Measurements from ENCODE around the gene NEK2.
"Not testable (repeated sequence)": the region's sequence is repeated elsewhere in the genome, so short reads cannot be mapped to it uniquely, and the experiment has no call there.

The NEK2 gene

DNA sequence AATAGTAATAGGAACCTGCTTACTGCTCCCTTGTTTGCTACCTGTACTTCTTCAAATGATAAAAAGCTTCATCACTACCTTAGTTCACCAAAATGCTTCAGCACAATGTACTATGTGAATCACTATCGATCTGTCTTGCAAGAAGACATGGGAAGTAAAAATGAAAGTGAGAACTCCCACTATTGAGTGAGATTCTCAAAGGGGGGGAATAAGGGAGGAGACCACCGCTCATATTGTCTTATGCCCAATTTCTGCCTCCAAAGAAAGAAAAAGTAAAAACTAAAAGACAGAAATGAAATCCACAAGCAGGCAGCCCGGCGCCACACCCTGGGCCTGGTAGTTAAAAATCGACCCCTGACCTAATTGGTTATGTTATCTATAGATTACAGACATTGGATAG, 18.5 kb upstream of the NEK2 start:
- DNase-seq: not testable (repeated sequence)

DNA sequence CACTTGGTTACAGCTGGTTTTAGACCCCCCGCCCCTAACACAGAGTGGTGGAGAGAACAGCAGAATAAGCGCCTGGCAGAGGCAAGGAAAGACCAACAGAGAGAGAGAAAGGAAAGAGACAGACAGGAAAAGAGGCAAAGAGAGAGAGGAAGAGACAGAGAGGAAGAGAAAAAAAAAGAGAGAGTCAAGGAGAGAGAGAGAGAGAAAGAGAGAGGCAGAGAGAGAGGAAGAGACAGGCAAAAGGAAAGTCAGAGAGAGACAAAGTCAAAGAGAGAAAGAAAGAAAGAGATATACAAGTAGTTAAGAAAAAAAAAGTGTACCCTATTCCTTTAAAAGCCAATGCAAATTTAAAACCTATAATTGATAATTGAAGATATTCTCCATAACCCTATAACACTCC, 13.0 kb upstream of the NEK2 start:
- DNase-seq: no peak

DNA sequence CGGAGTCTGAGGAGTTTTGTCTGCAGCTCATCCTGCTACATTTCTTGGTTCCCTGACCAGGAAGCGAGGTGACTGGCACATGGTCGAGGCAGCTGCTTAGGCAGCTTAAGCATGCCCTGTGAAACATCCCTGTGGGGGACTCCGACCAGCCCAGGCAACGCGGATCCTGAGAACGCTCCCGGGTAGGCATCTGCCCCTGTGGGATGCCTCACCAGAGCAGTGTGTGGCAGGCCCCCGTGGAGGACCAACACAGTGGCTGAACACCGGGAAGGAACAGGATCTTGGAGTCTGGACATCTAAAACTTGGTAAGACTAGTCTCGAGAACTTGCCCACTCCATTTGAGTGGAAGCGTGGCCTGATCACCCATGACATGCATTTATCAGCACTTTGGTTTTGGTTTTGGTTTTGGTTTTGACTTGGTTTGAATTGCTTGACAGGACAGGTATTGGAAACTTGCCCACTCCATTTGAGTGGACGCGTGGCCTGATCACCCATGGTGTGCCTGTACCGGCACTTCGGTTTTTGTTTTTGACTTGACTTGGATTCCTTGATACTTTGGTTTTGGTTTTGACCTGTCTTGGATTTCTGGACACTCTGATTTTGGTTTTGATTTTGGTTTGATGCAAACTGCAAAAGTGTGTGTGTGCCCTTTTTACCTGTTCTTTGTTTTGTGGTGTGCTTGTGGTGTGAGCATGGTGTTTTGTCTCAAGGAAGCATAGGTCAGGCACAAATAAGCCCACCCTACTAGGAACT, 12.2 kb upstream of the NEK2 start:
- DNase-seq: no peak

DNA sequence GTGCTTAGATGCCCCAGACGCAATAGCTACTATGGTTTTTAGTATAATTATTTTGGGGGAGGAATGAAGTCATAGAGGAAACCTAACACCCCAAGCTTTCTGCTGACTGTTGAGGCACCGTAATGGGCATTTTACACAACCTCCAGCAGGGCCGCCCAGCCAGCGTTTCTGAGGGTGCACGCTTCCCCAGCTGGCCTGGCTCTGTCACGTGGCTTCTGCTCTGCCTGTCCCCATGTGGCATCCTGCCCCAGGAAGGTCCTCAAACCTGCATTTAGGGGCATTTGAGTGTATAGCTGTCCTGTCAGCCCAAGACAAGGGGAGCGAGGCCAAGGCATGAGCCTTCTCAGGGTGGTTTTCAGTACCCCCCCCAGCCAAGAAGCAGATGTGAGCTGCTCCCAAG, 10.4 kb upstream of the NEK2 start:
- no peak for DNase-seq

DNA sequence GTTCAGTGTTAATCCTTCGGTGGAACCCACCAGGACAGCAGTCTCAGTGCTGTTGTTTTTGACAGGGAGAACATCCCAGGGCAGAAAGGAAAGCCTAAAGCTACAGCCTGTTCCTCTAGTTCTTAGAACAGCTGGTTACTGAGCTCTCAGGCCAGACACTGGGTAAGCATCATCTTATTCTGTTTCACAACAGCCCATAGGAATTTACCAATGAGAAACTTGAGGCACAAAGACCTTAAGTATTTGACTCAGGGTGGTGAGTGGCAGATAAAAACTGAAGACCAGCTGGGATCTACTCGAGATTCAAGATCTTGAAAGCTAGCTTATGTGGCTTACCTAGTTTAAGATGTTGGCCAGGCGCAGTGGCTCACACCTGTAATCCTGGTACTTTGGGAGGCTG, 9.4 kb upstream of the NEK2 start:
- no peak for DNase-seq

DNA sequence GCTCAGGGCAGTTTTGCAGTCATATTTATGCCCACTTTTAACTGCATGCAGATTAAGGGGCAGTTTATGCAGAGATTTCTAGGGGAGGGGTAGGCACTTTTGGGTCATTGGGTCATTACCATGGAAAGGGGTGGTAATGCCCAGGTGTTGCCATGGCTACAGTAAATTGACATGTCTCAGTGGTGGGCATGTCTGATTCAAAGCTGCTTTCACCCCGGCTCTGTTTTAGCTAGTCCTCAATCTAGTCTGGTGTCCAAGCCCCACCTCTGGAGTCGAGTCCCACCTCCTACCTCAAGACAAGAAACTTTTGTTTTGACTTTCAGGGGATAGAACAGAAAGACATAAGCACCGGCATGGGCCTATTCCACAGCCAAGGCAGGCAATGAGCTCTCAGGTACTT, 8.9 kb upstream of the NEK2 start:
- no peak for DNase-seq

DNA sequence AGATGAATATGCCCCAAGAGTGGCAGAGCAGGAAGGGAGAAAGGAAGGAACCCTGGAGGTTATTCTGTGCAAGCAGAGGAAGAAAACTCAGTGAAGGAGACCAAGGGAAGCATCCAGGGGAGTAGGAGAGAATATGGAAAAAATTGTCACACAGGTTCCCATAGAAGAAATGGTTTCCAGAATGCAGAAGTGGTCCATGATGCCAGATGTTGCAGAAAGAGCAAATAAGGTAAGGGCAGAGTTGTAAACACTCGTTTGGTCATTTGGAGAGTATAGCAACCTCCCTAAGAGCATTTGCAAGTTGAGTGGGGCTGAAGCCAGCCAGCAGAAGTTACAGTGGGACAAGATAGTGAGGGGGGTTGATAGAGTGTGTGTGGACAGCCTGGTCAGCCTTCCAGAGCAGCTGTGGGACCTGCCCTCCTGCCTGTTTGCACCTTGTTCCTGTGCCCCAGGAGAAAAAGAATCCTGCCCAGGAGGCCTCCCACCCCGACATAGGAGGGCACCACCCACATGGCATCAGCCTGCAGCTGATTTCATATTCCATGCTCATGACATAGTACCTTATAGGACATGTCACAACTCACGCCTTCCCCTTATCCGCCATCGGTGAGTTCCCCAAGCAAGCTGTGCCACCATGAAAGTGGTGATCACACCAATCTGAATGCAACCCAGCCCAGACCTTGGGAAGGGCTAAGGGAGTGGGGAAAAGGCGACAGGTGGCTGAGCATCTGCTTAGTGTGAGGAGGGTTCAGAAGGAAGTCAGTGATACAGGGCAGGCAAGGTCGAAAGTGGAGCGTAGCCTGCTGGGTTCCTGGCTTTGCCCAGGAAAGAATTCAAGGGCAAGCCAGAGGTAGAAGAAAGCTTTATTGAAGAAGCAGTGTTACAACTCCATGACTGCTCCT, 8.2 kb upstream of the NEK2 start:
- DNase-seq: no peak

DNA sequence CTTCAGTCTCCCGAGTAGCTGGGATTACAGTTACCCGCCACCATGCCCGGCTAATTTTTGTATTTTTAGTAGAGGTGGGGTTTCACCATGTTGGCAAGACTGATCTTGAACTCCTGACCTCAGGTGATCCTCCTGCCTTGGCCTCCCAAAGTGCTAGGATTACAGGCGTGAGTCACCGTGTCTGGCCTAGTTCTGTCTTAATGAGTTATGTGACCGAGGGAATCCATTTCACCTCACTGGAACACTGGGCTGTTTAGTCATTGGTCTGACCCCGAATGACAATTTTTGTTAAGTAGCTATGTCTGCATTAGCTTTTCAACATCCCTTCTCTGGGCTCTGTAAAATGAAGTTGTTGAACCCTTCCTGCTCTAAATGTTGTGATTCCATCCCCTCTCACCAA, 6.8 kb upstream of the NEK2 start:
- not testable (repeated sequence) for DNase-seq

DNA sequence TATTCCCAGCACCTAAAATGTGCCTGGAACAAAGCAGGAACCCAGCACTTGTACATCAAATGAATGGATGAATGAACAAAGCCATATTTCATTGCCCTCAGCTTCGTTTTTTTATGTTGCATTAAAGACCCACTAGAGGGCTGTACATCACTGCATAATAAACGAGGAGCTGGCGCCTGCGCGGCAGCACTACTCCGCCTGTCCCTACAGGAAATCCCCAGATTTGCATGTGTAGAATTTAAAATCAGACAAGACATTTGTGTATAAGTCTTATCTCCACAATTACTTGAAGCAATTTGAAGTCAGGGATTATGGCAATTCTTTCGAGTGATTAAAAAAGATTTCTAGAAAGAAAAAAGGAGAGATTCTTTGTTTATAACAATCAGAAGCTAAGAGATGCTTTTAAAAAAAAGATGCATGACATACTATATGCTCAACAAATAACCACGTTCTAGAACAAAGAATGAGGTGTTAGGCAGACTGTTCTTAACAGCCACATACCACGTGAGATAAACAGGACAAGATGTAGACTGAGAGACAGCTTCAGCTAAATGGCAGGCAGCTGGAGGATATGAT, 5.4 kb upstream of the NEK2 start:
- peak; percentile 89 for DNase-seq

DNA sequence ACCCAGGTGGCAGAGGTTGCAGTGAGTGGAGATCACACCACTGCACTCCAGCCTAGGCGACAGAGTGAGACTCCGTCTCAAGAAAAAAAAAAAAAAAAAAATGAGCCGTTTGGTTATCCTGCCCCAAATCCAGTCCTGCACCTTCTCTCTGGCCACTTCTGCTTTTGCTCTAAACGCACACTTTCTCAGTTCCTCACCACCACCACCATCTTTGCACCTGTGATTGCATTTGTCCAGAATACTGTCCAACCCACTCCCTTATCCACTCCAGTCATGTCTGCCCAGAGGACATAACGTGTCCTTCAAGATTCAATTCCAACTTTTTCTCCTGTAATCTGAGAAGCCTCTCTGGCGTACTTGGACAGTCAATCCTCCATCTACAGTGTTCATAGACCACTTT, 2.2 kb upstream of the NEK2 start:
- no peak for DNase-seq

DNA sequence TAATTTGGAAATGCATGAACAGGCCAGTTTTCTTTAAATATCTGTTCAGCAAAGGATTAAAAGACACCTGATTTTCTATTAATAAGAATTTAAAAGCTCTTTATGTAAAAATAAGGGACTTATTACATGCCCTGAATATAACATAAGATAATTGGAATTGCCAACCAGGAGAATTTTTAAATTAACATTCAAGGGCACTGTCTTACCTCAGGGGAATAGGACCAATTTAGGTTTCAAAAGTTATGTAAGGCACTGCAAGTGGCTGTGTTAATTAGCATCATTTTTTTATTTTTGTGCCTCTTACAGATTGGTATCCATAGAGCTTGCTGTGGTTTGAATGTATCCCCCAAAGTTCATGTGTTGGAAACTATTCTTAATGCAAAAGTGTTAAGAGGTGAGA, 1.3 kb upstream of the NEK2 start:
- DNase-seq: no peak

DNA sequence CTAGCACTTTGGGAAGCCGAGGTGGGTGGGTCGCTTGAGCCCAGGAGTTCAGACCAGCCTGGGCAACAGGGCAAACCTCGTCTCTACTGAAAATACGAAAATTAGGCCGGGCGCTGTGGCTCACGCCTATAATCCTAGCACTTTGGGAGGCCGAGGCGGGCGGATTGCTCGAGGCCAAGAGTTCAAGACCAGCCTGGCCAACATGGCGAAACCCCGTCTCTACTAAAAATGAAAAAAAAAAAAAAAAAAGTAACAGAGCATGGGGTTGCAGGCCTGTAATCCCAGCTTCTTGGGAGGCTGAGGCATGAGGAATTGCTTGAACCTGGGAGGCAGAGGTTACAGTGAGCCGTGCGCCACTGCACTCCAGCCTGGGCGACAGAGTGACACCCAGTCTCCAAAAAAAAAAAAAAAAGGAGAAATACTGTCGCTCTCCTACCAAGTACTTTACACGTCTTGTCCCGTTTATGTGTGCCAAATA, 724 bp upstream of the NEK2 start:
- DNase-seq: no peak

DNA sequence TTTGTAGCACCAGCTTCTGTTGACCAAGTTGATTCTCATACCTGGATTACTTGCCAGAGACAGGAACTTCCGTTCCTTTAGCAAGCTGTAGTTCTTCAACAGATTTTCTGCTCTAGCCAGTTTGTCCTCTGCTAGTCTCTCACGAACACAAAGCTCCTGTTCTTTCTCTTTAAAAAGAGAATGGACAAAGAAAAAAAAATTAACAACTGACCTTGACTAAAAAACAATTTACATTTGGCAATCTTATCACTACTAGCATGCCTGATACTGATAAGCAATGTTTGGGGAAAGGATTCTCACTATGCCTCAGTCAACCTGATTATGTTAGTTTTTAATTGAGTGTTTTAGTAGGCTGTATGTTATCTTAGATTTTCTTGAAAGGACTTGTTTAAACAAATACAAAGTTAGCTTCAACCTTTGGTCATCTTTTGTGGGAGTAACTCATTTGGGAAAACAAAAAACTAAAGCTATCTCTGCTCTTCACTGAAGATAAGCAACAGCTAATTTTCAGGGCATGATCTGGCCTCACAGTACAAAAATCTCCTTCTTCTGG, 8.3 kb downstream of the NEK2 start:
- DNase-seq: no peak

DNA sequence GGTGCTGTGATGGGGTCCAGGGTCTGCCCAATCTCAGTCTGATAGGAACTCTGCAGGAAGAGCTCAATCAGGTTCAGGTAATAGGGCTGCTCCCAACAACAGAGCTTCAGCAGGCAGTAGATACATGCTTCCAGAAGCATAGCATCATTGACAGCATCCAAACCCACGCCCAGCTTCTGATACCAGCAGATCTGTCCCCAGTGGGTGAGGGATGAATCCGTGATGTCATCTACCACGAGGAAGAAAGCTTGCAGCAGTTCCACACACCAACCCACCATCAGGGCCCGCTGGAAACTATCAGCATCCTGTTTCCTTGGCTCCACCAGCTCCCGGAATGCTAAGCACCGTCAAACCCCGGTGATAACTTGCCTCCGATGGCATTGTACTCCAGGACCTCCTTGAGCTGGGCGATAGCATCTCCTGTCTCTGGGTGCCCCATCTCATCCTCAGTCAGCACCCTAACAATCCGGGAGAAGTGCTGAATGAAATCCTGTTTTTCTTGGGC, 14.7 kb downstream of the NEK2 start:
- no peak for DNase-seq

DNA sequence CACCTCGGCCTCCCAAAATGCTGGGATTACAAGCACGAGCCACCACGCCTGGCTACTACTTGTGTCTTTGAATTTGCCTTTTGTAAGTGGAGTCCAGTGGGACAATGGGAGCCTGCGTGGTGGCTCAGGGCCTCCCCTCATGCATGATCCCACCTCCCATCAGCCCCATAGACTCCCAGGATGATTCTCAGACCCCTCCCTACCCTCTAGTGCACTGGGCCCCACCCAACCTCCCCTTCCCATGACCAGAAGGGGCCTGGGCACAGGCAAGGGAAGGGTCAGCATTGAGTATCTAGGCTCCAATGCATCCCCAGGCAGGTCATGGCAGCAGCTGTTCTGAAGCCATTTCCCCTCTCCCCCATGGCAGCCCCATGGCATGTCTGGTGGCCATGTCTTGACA, 18.7 kb downstream of the NEK2 start:
- no peak for DNase-seq

DNA sequence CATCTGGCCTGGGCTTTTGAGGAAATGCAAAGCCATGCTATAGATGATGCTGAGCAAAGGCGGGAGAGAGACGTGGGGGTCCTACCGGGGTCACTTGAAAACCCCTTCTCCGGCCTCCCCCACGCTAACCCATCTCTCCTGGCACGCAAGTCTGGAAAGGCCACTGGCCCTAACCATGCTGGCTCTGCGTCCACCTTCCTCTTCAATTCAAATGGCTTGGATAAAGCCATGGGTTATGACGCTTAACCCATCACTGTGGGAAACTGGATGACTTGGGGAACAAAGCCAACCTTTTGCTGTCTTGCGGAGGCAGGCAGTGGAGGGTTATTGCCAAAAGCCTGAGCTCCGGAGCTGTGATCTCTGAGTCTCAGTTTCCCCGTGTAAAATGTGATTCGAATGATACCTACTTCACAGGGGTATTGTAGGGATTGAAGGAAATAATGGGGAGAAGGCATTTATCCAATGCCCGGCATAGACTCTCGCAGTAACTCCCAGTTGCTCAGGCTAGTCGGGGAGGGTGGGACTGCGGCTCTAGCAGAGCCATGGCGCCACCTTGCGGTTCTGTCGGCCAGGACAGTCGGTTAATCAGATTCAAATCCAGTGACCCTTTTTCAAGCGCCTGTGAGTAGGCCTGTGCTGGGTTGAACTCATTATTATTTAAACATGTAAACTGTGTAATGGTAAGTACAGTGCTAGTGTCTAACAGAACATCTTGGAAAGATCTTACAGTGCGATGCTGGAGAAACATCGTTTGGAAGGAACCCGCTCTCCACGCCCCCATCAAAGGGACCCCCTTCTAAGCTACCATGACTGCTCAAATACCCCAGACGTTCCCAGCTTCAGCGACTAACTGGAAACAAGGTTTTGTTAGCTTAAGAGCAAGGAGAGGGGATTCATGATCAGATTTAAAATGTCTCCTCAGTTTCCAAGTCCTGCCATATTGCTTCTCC, 20.3 kb downstream of the NEK2 start:
- DNase-seq: peak; percentile 79

DNA sequence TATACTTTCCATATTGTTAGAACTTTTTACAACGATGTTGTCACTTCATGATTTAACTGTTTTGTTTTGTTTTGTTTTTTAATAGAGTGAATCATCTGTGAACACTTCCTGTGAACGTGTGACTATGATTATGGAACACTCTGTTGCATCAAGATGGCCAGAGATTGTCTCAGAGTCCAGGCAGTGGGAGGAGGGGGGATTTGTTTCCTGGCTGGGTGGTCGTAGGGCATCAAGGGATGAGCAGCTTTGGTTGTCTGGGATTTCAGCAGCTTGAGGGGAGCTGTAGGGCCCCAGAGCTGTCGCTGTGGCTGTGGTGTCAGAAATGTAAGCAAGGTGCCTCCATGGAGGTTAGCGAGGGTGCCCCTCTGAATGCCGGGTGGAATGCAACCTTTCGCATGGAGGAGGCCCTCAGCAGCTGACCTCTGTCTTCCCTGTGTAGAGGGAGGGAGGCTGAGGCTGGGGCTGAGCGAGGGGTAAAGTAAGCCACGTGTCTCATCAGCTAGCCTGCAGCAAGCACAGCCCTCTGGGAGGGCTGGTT, 21.4 kb downstream of the NEK2 start:
- DNase-seq: no peak

DNA sequence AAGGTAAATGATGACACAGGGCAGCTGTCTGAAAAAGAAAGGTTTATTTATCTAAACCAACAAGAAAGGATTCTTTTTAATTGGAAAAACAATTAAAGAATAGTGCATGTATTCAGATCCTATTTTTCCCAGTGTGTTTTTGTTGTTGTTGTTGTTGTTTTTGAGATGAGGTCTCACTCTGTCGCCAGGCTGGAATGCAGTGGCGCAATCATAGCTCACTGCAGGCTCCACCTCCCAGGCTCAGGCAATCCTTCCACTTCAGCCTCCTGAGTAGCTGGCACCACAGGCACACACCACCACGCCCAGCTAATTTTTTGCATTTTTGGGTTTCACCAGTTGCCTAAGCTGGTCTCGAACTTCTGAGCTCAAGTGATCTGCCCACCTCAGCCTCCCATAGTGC, 22.1 kb downstream of the NEK2 start:
- no peak for DNase-seq

DNA sequence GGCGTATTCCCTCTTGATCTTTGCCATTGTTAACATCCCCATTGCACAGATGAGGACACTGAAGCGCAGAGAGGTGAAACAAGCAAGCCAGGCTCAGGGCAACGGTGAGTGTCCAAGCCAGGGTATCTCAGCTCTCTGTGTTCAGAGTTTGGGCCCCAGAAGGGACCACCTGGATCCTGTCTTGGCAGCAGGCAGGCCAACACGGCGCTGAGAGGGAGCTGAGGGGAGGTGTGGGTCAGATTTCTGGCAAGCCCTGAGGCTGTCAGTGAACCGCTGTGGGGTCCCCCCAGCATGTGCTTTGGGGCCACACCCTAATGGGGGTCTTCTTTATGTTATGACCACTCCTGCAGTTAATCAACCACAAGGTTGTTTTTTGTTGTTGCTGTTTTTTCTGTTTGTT, 23.1 kb downstream of the NEK2 start:
- no peak for DNase-seq

DNA sequence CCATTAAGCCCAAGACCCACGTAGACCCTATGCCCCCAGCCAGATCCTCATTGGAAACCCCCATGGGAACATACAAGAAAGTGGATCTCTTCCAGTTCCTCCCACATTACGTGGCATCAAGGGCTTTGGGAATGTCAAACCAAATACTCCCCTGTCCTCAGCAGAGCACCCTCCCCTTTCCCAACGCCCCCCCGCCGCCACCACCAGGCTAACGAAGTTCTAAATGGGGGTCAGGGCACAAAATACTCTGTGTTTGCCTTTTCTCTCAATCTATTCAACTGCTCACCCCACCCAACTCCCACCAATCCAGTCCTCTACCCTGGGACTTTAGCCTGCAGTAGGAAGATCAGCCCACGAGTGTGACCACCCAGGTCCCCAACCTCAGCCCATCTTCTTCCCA, 24.5 kb downstream of the NEK2 start:
- DNase-seq: no peak

DNA sequence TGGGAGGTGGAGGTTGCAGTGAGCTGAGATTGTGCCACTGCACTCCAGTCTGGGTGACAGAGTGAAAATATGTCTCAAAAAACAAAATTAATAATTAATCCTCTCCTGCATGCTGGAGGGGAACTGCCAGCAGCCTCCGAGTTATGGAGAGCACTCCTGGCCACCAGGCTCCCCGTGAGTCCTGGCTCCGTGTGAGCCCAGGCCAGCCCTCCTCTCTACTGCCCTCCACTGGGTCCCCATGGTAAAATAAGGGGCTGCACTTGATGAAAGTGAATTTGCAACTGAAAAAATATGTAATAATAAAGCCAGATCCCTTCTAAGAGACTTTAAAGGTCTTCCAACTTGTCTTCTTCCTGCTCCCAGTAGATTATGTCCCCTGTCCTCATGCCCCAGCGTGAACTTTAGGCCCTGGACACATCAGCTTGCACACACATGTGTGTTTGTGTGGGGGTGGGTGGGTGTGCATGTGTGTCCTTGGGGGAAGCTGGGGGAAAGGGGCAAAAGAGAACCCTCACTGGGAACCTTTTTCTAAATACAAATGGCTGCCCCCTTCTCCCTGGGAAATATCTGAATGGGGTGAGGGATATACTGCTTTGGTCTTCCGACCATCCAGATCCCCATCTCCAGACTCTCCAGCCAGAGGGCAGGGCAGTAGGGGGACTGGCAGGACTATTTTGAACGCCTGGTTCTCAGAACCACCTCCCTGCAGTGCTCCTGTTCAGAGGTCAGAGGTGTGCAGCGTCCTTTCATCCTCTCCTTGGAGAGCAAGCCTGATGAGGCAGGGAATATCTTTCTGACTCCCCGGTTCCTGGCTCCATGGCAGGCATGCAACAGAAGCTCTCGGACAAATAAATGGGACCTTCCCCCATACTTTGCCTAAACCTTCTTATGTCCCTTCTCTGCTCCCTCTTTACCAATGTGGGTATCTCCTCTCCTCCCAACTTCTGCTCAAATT, 26.2 kb downstream of the NEK2 start:
- no peak for DNase-seq

All from COR-L47 (cell line).